ENCODE results near the gene CST9. TPM values are rescaled to one million over a fixed set of nuclear protein-coding genes. Genes with fewer than 3 reads are reported as not detected.

CST9 gene
- total and polyA plus RNA-seq, 2 of the 13 experiments (the other 11 are each of a cell fraction or from before 2014, with no cell fraction given), result 0.07 TPM; not detected in 1

- 0 out of 2 replicates have a peak, but pooled peaks have one; percentile 22 for TF ChIP-seq ZNF414 (CRISPR knock-in tag; IDR thresholded peaks at IDR 0.05)
- TF ChIP-seq MAF1 (CRISPR knock-in tag; IDR thresholded peaks at IDR 0.05; ENCODE audit: borderline replicate concordance), result peak; percentile 86; the same call in 1 of the 2 replicates
- TF ChIP-seq HDAC1 (CRISPR knock-in tag; IDR thresholded peaks at IDR 0.05), result peak; percentile 87
- TF ChIP-seq, protein P1, sequence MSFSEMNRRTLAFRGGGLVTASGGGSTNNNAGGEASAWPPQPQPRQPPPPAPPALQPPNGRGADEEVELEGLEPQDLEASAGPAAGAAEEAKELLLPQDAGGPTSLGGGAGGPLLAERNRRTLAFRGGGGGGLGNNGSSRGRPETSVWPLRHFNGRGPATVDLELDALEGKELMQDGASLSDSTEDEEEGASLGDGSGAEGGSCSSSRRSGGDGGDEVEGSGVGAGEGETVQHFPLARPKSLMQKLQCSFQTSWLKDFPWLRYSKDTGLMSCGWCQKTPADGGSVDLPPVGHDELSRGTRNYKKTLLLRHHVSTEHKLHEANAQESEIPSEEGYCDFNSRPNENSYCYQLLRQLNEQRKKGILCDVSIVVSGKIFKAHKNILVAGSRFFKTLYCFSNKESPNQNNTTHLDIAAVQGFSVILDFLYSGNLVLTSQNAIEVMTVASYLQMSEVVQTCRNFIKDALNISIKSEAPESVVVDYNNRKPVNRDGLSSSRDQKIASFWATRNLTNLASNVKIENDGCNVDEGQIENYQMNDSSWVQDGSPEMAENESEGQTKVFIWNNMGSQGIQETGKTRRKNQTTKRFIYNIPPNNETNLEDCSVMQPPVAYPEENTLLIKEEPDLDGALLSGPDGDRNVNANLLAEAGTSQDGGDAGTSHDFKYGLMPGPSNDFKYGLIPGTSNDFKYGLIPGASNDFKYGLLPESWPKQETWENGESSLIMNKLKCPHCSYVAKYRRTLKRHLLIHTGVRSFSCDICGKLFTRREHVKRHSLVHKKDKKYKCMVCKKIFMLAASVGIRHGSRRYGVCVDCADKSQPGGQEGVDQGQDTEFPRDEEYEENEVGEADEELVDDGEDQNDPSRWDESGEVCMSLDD (CRISPR knock-in tag; IDR thresholded peaks at IDR 0.05; ENCODE audit: borderline replicate concordance), result peak; percentile 74; the same call in 1 of the 2 replicates
- TF ChIP-seq ZNF335 (CRISPR knock-in tag; IDR thresholded peaks at IDR 0.05), result peak; percentile 56; the same call in 1 of the 2 replicates
- TF ChIP-seq ZNF883 (CRISPR knock-in tag; IDR thresholded peaks at IDR 0.05; ENCODE audit: not compliant biosample characterization), result peak; percentile 97
- TF ChIP-seq, protein P2, sequence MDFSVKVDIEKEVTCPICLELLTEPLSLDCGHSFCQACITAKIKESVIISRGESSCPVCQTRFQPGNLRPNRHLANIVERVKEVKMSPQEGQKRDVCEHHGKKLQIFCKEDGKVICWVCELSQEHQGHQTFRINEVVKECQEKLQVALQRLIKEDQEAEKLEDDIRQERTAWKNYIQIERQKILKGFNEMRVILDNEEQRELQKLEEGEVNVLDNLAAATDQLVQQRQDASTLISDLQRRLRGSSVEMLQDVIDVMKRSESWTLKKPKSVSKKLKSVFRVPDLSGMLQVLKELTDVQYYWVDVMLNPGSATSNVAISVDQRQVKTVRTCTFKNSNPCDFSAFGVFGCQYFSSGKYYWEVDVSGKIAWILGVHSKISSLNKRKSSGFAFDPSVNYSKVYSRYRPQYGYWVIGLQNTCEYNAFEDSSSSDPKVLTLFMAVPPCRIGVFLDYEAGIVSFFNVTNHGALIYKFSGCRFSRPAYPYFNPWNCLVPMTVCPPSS (IDR thresholded peaks at IDR 0.05), result no peak
- no peak for TF ChIP-seq ONECUT2 (CRISPR knock-in tag; IDR thresholded peaks at IDR 0.05)
- TF ChIP-seq ZNF318 (CRISPR knock-in tag; IDR thresholded peaks at IDR 0.05), result peak; percentile 71; the same call in 1 of the 2 replicates
- TF ChIP-seq, protein P3, sequence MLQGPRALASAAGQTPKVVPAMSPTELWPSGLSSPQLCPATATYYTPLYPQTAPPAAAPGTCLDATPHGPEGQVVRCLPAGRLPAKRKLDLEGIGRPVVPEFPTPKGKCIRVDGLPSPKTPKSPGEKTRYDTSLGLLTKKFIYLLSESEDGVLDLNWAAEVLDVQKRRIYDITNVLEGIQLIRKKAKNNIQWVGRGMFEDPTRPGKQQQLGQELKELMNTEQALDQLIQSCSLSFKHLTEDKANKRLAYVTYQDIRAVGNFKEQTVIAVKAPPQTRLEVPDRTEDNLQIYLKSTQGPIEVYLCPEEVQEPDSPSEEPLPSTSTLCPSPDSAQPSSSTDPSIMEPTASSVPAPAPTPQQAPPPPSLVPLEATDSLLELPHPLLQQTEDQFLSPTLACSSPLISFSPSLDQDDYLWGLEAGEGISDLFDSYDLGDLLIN (CRISPR knock-in tag; IDR thresholded peaks at IDR 0.05; ENCODE audit: borderline replicate concordance), result peak; percentile 86
- peak; percentile 95 for TF ChIP-seq DNMT1 (CRISPR knock-in tag; IDR thresholded peaks at IDR 0.05)
- TF ChIP-seq SP140L (CRISPR knock-in tag; IDR thresholded peaks at IDR 0.05; ENCODE audit: borderline replicate concordance), result 0 out of 2 replicates have a peak, but pooled peaks have one; percentile 9
- TF ChIP-seq ZNF143 (CRISPR knock-in tag; IDR thresholded peaks at IDR 0.05), result 0 out of 2 replicates have a peak, but pooled peaks have one; percentile 32
These were observed 31.8 kb upstream of the CST9 start, which contains the start of gene CST3 (continued) for GRCh38 chr20:23637282-23638221.

Measured in HepG2 (cell line).